HCT116 (cell line): ENCODE measurements around the gene TTYH2. TPM values are rescaled to one million over a fixed set of nuclear protein-coding genes. Genes with fewer than 3 reads are reported as not detected.
A peak's percentile ranks its signal among the peaks of the same experiment; 100 is the strongest.

Experiments used
- ATAC-seq: fragments of 200-7000 bp; cut with Tn5 transposase; 2 replicates; pipeline ENCODE4 v1.9.1; 2020; ENCODE audit warnings: mild to moderate bottlenecking, moderate library complexity
- BruUV-seq: library from RNA; stranded (reverse); fragments of 400-500 nt; replicated peaks from 2 replicates; lab custom pipeline; 2021; lab: Mats Ljungman, UMichigan
- CTCF ChIA-PET: fragments of 300-600 bp; sonication (Branson Sonifier 250); formaldehyde crosslinking; loops from one replicate; lab custom pipeline; 2021; ENCODE audit warnings: antibody characterized with exemption; lab: Charles Lee
- POLR2A ChIA-PET: fragments of 300-600, 350-600 bp; sonication (Branson Sonifier 250); formaldehyde crosslinking; loops from one replicate; lab custom pipeline; 2021; ENCODE audit warnings: antibody characterized with exemption; lab: Charles Lee
- RAD21 ChIA-PET, 2 experiments: fragments of 300-600 bp; sonication (Branson Sonifier 250); formaldehyde crosslinking; loops; one replicate each; lab custom pipeline; 2023; ENCODE audit warnings: low total read pairs in 2 of 2; ENCODE audit not compliant: uncharacterized antibody in 2 of 2, unreplicated experiment in 2 of 2, low non-redundant PET in 1 of 2; lab: Charles Lee
- DNase-seq: peaks from one replicate; pipeline ENCODE4 v3.0.0-alpha.2; 2010; ENCODE audit warnings: low read depth, low spot score
- H2AFZ ChIP-seq: fragments of 200-600 bp; shearing (Covaris generic), sonication (generic); 2 replicates; pipeline ENCODE4 v1.6.1; 2017; ENCODE audit warnings: low read depth, mixed run types, mixed read lengths, antibody characterized with exemption, low read length; ENCODE audit not compliant: poor library complexity, severe bottlenecking
- H3K27ac ChIP-seq: 2 replicates; pipeline ENCODE4 v1.5.1; 2012; ENCODE audit warnings: low read depth, low read length
- H3K27me3 ChIP-seq: fragments of 200-600 bp; sonication (generic); 2 replicates; pipeline ENCODE4 v1.6.1; 2016; ENCODE audit warnings: mixed run types, low read length, mixed read lengths; ENCODE audit not compliant: insufficient read depth
- H3K36me3 ChIP-seq, 2 experiments: fragments of 200-500 bp in 1 of 2; fragments of 200-600 bp in 1 of 2; sonication (Bioruptor generic) in 1 of 2; sonication (generic) in 1 of 2; 2 replicates each; pipeline versions ENCODE4 v1.5.1 to v1.6.1; 2014 to 2016; ENCODE audit warnings: low read length in 2 of 2, inconsistent platforms in 1 of 2, mixed read lengths in 1 of 2, mixed run types in 1 of 2; ENCODE audit not compliant: insufficient read depth in 2 of 2, control insufficient read depth in 1 of 2
- H3K4me1 ChIP-seq, 2 experiments: fragments of 200-600 bp in 1 of 2; sonication (generic) in 1 of 2; 2 replicates each; pipeline versions ENCODE4 v1.5.1 to v1.6.1; 2012 to 2017; ENCODE audit warnings: low read length in 2 of 2, inconsistent platforms in 1 of 2, mild to moderate bottlenecking in 1 of 2, mixed read lengths in 1 of 2, mixed run types in 1 of 2, moderate library complexity in 1 of 2; ENCODE audit not compliant: insufficient read depth in 2 of 2, control insufficient read depth in 1 of 2
- H3K4me2 ChIP-seq: fragments of 200-600 bp; sonication (generic); 2 replicates; pipeline ENCODE4 v1.6.1; 2017; ENCODE audit warnings: mixed run types, low read length, mixed read lengths
- H3K4me3 ChIP-seq, 2 experiments: fragments of 200-600 bp in 1 of 2; sonication (generic) in 1 of 2; replicated peaks in 1 of 2; 2 replicates each; pipeline ENCODE4 v1.5.1; 2011 to 2016; ENCODE audit warnings: low read length in 2 of 2, control low read depth in 1 of 2, low read depth in 1 of 2, mild to moderate bottlenecking in 1 of 2, mixed read lengths in 1 of 2, mixed run types in 1 of 2
- H3K79me2 ChIP-seq: fragments of 200-600 bp; sonication (generic); 2 replicates; pipeline ENCODE4 v1.6.1; 2017; ENCODE audit warnings: mild to moderate bottlenecking, mixed run types, low read length, moderate library complexity, mixed read lengths; ENCODE audit not compliant: insufficient read depth
- H3K9ac ChIP-seq: fragments of 200-600 bp; sonication (generic); 2 replicates; pipeline ENCODE4 v1.6.1; 2016; ENCODE audit warnings: low read length, mixed read lengths
- H3K9me2 ChIP-seq: fragments of 200-600 bp; sonication (generic), shearing (Covaris generic); 2 replicates; pipeline ENCODE4 v1.6.1; 2017; ENCODE audit warnings: mixed run types, mild to moderate bottlenecking, moderate library complexity; ENCODE audit not compliant: insufficient read depth
- H3K9me3 ChIP-seq, 2 experiments: fragments of 200-500 bp in 1 of 2; fragments of 200-600 bp in 1 of 2; sonication (Bioruptor generic) in 1 of 2; sonication (generic) in 1 of 2; 2 replicates each; pipeline ENCODE4 v1.6.1; 2014 to 2017; ENCODE audit warnings: low read length in 2 of 2, mixed read lengths in 2 of 2, inconsistent platforms in 1 of 2, low read depth in 1 of 2, mild to moderate bottlenecking in 1 of 2, mixed run types in 1 of 2, moderate library complexity in 1 of 2; ENCODE audit not compliant: control insufficient read depth in 1 of 2, insufficient read depth in 1 of 2
- H4K20me1 ChIP-seq: fragments of 200-600 bp; sonication (generic), shearing (Covaris generic); 2 replicates; pipeline ENCODE4 v1.6.1; 2017; ENCODE audit warnings: mixed run types, mild to moderate bottlenecking, moderate library complexity; ENCODE audit not compliant: insufficient read depth
- CBX3 ChIP-seq: IDR thresholded peaks from 2 replicates; pipeline ENCODE4 v1.6.1; 2012; ENCODE audit warnings: low read depth
- EGR1 ChIP-seq: IDR thresholded peaks from 2 replicates; pipeline ENCODE4 v1.6.1; 2012; ENCODE audit warnings: low read depth
- ELF1 ChIP-seq: IDR thresholded peaks from 2 replicates; pipeline ENCODE4 v1.6.1; 2012; ENCODE audit warnings: low read depth, borderline replicate concordance
- EZH2phosphoT487 ChIP-seq: fragments of 200-600 bp; IDR thresholded peaks from 2 replicates; pipeline ENCODE4 v1.6.1; 2018; ENCODE audit warnings: antibody characterized with exemption, borderline replicate concordance
- POLR2A ChIP-seq: IDR thresholded peaks from 2 replicates; pipeline ENCODE4 v1.7.0; 2011; ENCODE audit warnings: borderline replicate concordance; ENCODE audit not compliant: insufficient read depth, insufficient read length; ENCODE audit errors: extremely low read depth
- POLR2AphosphoS5 ChIP-seq: IDR thresholded peaks from 2 replicates; pipeline ENCODE4 v1.6.1; 2011; ENCODE audit warnings: mild to moderate bottlenecking, low read depth, low read length, moderate library complexity
- SIN3A ChIP-seq: IDR thresholded peaks from 2 replicates; pipeline ENCODE4 v1.6.1; 2012; ENCODE audit warnings: low read depth
- SP1 ChIP-seq: IDR thresholded peaks from 2 replicates; pipeline ENCODE4 v1.6.1; 2012; ENCODE audit warnings: low read depth
- TCF7L2 ChIP-seq: IDR thresholded peaks from 2 replicates; pipeline ENCODE4 v1.7.0; 2011; ENCODE audit warnings: borderline replicate concordance, inconsistent platforms; ENCODE audit not compliant: insufficient read depth, insufficient read length; ENCODE audit errors: extremely low read depth
- ZFX ChIP-seq: fragments of 450-650 bp; IDR thresholded peaks from 2 replicates; pipeline ENCODE4 v1.6.1; 2017
- ZNF274 ChIP-seq: fragments of 200-500 bp; sonication (Bioruptor generic); IDR thresholded peaks from 2 replicates; pipeline ENCODE4 v1.6.1; 2014; ENCODE audit warnings: mild to moderate bottlenecking, low read depth, low read length, inconsistent platforms
- intact Hi-C: fragments of 100-400 bp; cut with micrococcal nuclease; formaldehyde crosslinking; loops from 2 replicates; pipeline ENCODE4 v1.10.0; 2022
- total RNA-seq: library from RNA; stranded (reverse); gene quantifications from one replicate; pipeline ENCODE4 v1.2.1, GENCODE V29; 2021; ENCODE audit not compliant: unreplicated experiment
- TF ChIP-seq, protein P1 (sequence below): IDR thresholded peaks from 2 replicates; pipeline ENCODE4 v1.6.1; 2012
- TF ChIP-seq, protein P2 (sequence below), 3 experiments: fragments of 200-600 bp in 1 of 3; sonication (generic) in 1 of 3; IDR thresholded peaks in 2 of 3; conservative IDR thresholded peaks in 1 of 3; 2 replicates each; pipeline ENCODE4 v1.5.1; 2012 to 2017; ENCODE audit warnings: low read depth in 2 of 3, low read length in 2 of 3, antibody characterized with exemption in 1 of 3, borderline replicate concordance in 1 of 3, control low read depth in 1 of 3, mild to moderate bottlenecking in 1 of 3, mixed read lengths in 1 of 3, mixed run types in 1 of 3, moderate library complexity in 1 of 3; ENCODE audit not compliant: insufficient read depth in 1 of 3
- TF ChIP-seq, protein P3 (sequence below): IDR thresholded peaks from 2 replicates; pipeline ENCODE4 v1.6.1; 2011; ENCODE audit warnings: mild to moderate bottlenecking, low read length, moderate library complexity; ENCODE audit not compliant: insufficient replicate concordance; ENCODE audit errors: extremely low read depth
- TF ChIP-seq, protein P4 (sequence below): IDR thresholded peaks from 2 replicates; pipeline ENCODE4 v1.6.1; 2012
- TF ChIP-seq, protein P5 (sequence below): IDR thresholded peaks from 2 replicates; pipeline ENCODE4 v1.6.1; 2012; ENCODE audit warnings: low read depth

TTYH2 gene
- total RNA-seq, 1 experiment from 2014 or later, result 10.8 TPM

DNA sequence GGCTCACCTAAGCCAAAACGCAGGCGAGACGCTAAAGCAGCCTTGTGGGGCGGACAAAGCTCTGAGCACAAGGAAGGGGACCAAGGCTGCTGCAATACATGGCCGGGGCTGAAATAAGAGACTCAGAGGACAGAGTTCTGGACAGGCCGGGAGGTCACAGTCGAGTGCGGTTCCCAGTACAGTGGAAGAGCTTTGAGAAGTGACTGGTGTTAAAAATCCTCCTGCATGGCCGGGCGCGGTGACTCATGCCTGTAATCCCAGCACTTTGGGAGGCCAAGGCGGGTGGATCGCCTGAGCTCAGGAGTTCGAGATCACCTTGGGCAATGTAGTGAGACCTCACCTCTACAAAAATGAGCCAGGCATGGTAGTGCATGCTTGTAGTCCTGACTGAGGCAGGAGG, 10.5 kb downstream of the TTYH2 start:
- no peaks in the 10 kb centered on the region for H3K27me3 ChIP-seq
- ChIA-PET CTCF (interaction anchor here (1.6 kb wide), 1 partner anchor 24 kb away, joined by 4 read pairs; no protein-coding TSS in a partner anchor), RAD21 (no interaction called here), POLR2A (no interaction called here)
- no peak overlapping the region; the same call in 1 of the 2 replicates for H3K27ac ChIP-seq
- no TSS peak for BruUV-seq
- H3K79me2 ChIP-seq, result no peaks in the 10 kb centered on the region
- ATAC-seq, result peak; percentile 33; the same call in 1 of the 2 replicates
- H2AFZ ChIP-seq, result no peak overlapping the region
- TF ChIP-seq SIN3A (no peak), POLR2AphosphoS5 (no peak), SP1 (no peak), ZFX (no peak), EGR1 (no peak), ZNF274 (no peak), POLR2A (no peak), TCF7L2 (no peak), EZH2phosphoT487 (no peak), ELF1 (no peak), CBX3 (no peak)
- TF ChIP-seq, protein P1, sequence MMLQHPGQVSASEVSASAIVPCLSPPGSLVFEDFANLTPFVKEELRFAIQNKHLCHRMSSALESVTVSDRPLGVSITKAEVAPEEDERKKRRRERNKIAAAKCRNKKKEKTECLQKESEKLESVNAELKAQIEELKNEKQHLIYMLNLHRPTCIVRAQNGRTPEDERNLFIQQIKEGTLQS, result no peak
- TF ChIP-seq, protein P2, sequence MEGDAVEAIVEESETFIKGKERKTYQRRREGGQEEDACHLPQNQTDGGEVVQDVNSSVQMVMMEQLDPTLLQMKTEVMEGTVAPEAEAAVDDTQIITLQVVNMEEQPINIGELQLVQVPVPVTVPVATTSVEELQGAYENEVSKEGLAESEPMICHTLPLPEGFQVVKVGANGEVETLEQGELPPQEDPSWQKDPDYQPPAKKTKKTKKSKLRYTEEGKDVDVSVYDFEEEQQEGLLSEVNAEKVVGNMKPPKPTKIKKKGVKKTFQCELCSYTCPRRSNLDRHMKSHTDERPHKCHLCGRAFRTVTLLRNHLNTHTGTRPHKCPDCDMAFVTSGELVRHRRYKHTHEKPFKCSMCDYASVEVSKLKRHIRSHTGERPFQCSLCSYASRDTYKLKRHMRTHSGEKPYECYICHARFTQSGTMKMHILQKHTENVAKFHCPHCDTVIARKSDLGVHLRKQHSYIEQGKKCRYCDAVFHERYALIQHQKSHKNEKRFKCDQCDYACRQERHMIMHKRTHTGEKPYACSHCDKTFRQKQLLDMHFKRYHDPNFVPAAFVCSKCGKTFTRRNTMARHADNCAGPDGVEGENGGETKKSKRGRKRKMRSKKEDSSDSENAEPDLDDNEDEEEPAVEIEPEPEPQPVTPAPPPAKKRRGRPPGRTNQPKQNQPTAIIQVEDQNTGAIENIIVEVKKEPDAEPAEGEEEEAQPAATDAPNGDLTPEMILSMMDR (IDR thresholded peaks at IDR 0.05 in 2 of 3, conservative IDR thresholded peaks at IDR 0.05 in 1 of 3; ENCODE audit: borderline replicate concordance in 1 of 3, insufficient read depth in 1 of 3, low read depth in 2 of 3, low read length in 2 of 3), result no peak
- TF ChIP-seq, protein P3, sequence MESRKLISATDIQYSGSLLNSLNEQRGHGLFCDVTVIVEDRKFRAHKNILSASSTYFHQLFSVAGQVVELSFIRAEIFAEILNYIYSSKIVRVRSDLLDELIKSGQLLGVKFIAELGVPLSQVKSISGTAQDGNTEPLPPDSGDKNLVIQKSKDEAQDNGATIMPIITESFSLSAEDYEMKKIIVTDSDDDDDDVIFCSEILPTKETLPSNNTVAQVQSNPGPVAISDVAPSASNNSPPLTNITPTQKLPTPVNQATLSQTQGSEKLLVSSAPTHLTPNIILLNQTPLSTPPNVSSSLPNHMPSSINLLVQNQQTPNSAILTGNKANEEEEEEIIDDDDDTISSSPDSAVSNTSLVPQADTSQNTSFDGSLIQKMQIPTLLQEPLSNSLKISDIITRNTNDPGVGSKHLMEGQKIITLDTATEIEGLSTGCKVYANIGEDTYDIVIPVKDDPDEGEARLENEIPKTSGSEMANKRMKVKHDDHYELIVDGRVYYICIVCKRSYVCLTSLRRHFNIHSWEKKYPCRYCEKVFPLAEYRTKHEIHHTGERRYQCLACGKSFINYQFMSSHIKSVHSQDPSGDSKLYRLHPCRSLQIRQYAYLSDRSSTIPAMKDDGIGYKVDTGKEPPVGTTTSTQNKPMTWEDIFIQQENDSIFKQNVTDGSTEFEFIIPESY, result no peak
- TF ChIP-seq, protein P4, sequence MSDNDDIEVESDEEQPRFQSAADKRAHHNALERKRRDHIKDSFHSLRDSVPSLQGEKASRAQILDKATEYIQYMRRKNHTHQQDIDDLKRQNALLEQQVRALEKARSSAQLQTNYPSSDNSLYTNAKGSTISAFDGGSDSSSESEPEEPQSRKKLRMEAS, result no peak
- TF ChIP-seq, protein P5, sequence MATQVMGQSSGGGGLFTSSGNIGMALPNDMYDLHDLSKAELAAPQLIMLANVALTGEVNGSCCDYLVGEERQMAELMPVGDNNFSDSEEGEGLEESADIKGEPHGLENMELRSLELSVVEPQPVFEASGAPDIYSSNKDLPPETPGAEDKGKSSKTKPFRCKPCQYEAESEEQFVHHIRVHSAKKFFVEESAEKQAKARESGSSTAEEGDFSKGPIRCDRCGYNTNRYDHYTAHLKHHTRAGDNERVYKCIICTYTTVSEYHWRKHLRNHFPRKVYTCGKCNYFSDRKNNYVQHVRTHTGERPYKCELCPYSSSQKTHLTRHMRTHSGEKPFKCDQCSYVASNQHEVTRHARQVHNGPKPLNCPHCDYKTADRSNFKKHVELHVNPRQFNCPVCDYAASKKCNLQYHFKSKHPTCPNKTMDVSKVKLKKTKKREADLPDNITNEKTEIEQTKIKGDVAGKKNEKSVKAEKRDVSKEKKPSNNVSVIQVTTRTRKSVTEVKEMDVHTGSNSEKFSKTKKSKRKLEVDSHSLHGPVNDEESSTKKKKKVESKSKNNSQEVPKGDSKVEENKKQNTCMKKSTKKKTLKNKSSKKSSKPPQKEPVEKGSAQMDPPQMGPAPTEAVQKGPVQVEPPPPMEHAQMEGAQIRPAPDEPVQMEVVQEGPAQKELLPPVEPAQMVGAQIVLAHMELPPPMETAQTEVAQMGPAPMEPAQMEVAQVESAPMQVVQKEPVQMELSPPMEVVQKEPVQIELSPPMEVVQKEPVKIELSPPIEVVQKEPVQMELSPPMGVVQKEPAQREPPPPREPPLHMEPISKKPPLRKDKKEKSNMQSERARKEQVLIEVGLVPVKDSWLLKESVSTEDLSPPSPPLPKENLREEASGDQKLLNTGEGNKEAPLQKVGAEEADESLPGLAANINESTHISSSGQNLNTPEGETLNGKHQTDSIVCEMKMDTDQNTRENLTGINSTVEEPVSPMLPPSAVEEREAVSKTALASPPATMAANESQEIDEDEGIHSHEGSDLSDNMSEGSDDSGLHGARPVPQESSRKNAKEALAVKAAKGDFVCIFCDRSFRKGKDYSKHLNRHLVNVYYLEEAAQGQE, result no peak
- DNase-seq, result no peak
- peaks cover 2 to 28% of the 10 kb centered on the region in 2 experiments; a peak in 3 of 4 replicates for H3K4me1 ChIP-seq
- H3K4me2 ChIP-seq, result no peak overlapping the region
- intact Hi-C loops, result no loop called here
- no peaks in the 10 kb centered on the region for H3K9me3 ChIP-seq
- peaks cover 0 to 4% of the 10 kb centered on the region in 2 experiments; a peak in 1 of 4 replicates for H3K36me3 ChIP-seq
- no peaks in the 10 kb centered on the region for H4K20me1 ChIP-seq
- H3K9ac ChIP-seq, result no peak overlapping the region
- H3K9me2 ChIP-seq, result no peaks in the 10 kb centered on the region
- H3K4me3 ChIP-seq, result no peak overlapping the region
